DOHH2 (cell line): ENCODE measurements around the gene HIC1.
A peak's percentile ranks its signal among the peaks of the same experiment; 100 is the strongest.

Experiments
- H3F3A ChIP-seq: fragments of 200-600 bp; sonication (generic), shearing (Covaris generic); 2 replicates; pipeline ENCODE4 v1.6.0; 2016; ENCODE audit warnings: antibody characterized with exemption, mild to moderate bottlenecking; ENCODE audit not compliant: control insufficient read depth, insufficient read depth
- H3K27ac ChIP-seq: fragments of 200-600 bp; sonication (generic); 2 replicates; pipeline ENCODE4 v1.5.1; 2014; ENCODE audit warnings: low read depth, mild to moderate bottlenecking, low read length, moderate library complexity
- H3K27me3 ChIP-seq: fragments of 200-600 bp; sonication (generic); 2 replicates; pipeline ENCODE4 v1.6.1; 2014; ENCODE audit warnings: mild to moderate bottlenecking, low read length, mixed read lengths; ENCODE audit not compliant: control insufficient read depth
- H3K36me3 ChIP-seq: fragments of 200-600 bp; sonication (generic); 2 replicates; pipeline ENCODE4 v1.6.1; 2014; ENCODE audit warnings: mild to moderate bottlenecking, low read length, moderate library complexity, mixed read lengths; ENCODE audit not compliant: control insufficient read depth
- H3K4me1 ChIP-seq: fragments of 200-600 bp; sonication (generic); 2 replicates; pipeline ENCODE4 v1.6.1; 2014; ENCODE audit warnings: mild to moderate bottlenecking, low read length, mixed read lengths; ENCODE audit not compliant: control insufficient read depth
- H3K4me2 ChIP-seq: fragments of 200-600 bp; sonication (generic); 2 replicates; pipeline ENCODE4 v1.6.0; 2014; ENCODE audit warnings: mild to moderate bottlenecking, low read length, moderate library complexity
- H3K4me3 ChIP-seq: fragments of 200-600 bp; sonication (generic); 2 replicates; pipeline ENCODE4 v1.5.1; 2014; ENCODE audit warnings: mild to moderate bottlenecking, low read length, mixed read lengths
- H3K79me2 ChIP-seq: fragments of 200-600 bp; sonication (generic); 2 replicates; pipeline ENCODE4 v1.6.1; 2014; ENCODE audit warnings: mild to moderate bottlenecking, low read length, mixed read lengths; ENCODE audit not compliant: control insufficient read depth
- H3K9me2 ChIP-seq: fragments of 200-600 bp; sonication (generic); replicated peaks from 2 replicates; pipeline ENCODE4 v1.6.1; 2014; ENCODE audit warnings: mild to moderate bottlenecking, low read length, mixed read lengths; ENCODE audit not compliant: control insufficient read depth
- H3K9me3 ChIP-seq: fragments of 200-600 bp; sonication (generic); 2 replicates; pipeline ENCODE4 v1.6.1; 2014; ENCODE audit warnings: antibody characterized with exemption, low read length, mixed read lengths; ENCODE audit not compliant: control insufficient read depth, insufficient read depth
- H4K20me1 ChIP-seq: fragments of 200-600 bp; sonication (generic); 2 replicates; pipeline ENCODE4 v1.6.0; 2014; ENCODE audit warnings: low read depth, mild to moderate bottlenecking, antibody characterized with exemption, low read length, moderate library complexity; ENCODE audit not compliant: control insufficient read depth, insufficient read depth
- CTCF ChIP-seq: fragments of 200-600 bp; sonication (generic); IDR thresholded peaks from one replicate; pipeline ENCODE4 v1.5.1; 2014; ENCODE audit warnings: antibody characterized with exemption, mild to moderate bottlenecking, low read depth, low read length; ENCODE audit not compliant: poor library complexity, severe bottlenecking
- EZH2phosphoT487 ChIP-seq: fragments of 200-600 bp; sonication (generic); IDR thresholded peaks from 2 replicates; pipeline ENCODE4 v1.6.1; 2017; ENCODE audit warnings: borderline replicate concordance, mild to moderate bottlenecking, antibody characterized with exemption, low read length, moderate library complexity, mixed read lengths

Gene HIC1

DNA sequence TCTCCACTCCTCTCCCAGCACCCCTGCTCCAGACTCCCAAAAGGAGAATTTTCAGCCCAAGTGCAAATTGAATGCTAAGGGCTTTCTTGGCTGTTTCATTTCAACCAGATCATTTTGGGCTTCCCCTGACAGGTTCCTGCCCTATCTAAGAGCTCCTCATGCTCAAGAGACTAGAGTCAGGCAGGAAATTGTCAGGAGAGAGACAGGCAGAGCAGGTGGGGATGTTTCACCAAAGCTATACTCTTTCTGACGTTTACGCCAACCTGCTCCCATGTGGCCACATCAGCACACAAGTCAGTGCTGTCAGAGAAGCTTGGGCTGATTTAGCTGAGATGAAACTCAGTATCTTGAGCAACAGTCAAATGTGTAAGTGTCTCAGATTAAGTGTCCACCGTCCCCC lies 31.4 kb downstream of the HIC1 start:
- H3F3A ChIP-seq: peaks cover 2% of the 10 kb centered on the region; the same call in 1 of the 2 replicates
- peaks cover 53% of the 10 kb centered on the region for H3K4me1 ChIP-seq

DNA sequence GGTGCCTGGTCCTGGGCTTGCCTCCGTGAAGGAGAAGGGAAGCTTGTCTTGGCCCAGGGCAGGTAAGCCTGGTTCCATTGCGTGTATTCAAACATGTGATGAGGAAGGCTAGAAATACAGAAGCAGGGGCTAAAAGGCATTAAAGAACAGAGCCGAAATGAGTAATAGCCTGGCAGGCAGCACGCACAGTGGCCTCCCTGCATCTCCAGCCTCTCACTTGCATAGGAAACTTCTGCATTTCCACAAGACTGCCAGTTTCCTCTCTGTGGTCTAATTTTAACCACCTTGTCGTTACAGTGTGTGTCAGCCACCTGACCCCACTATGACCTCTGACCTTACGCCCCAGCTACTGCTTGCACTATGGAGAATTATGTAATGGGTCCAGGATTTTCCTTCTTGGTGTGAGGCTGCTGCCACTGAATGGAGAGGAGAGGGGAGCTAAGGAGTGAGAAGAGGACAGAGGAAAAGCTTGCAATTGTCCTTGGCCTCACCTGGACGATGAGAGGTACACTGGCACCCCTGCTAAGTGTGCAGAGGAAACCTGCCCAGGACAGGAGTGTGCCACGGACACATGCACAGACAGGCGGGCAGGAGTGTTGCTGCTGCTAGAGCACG lies 32.8 kb downstream of the HIC1 start:
- peaks cover 2% of the 10 kb centered on the region; the same call in 1 of the 2 replicates for H3F3A ChIP-seq
- H4K20me1 ChIP-seq: no peaks in the 10 kb centered on the region; the same call in none of the 2 replicates
- peaks cover 9% of the 10 kb centered on the region; the same call in 1 of the 2 replicates for H3K36me3 ChIP-seq
- no peaks in the 10 kb centered on the region for H3K27me3 ChIP-seq
- no peaks in the 10 kb centered on the region for H3K79me2 ChIP-seq
- peak overlapping the region; percentile 23; the same call in 1 of the 2 replicates for H3K27ac ChIP-seq
- peak overlapping the region; percentile 70 for H3K4me3 ChIP-seq
- H3K4me1 ChIP-seq: peaks cover 56% of the 10 kb centered on the region
- TF ChIP-seq CTCF (no peak), EZH2phosphoT487 (no peak)
- no peaks in the 10 kb centered on the region for H3K9me2 ChIP-seq
- H3K9me3 ChIP-seq: no peaks in the 10 kb centered on the region
- peak overlapping the region; percentile 95 for H3K4me2 ChIP-seq

More for the DNA sequence above, 31.4 kb downstream of the HIC1 start:
- Histone ChIP-seq H3K36me3 (peaks cover 10% of the 10 kb centered on the region), H3K27ac (no peak overlapping the region), H3K4me2 (no peak overlapping the region), H3K4me3 (no peak overlapping the region), H4K20me1 (no peaks in the 10 kb centered on the region; the same call in none of the 2 replicates), H3K27me3 (no peaks in the 10 kb centered on the region), H3K9me2 (no peaks in the 10 kb centered on the region), H3K79me2 (no peaks in the 10 kb centered on the region), H3K9me3 (no peaks in the 10 kb centered on the region)
- TF ChIP-seq CTCF (no peak), EZH2phosphoT487 (no peak)

- Histone ChIP-seq H3K36me3 (peaks cover 9% of the 10 kb centered on the region; the same call in 1 of the 2 replicates), H3K4me1 (peaks cover 56% of the 10 kb centered on the region), H3K9me2 (no peaks in the 10 kb centered on the region), H3K27ac (peak overlapping the region; percentile 48), H3F3A (peaks cover 2% of the 10 kb centered on the region; the same call in 1 of the 2 replicates), H3K79me2 (no peaks in the 10 kb centered on the region), H3K4me2 (peak overlapping the region; percentile 95), H3K9me3 (no peaks in the 10 kb centered on the region), H3K27me3 (no peaks in the 10 kb centered on the region), H4K20me1 (no peaks in the 10 kb centered on the region; the same call in none of the 2 replicates), H3K4me3 (peak overlapping the region; percentile 70)
- TF ChIP-seq EZH2phosphoT487 (no peak), CTCF (no peak)
Measured at GRCh38 chr17:2089021-2089422, 34.1 kb downstream of the HIC1 start.
